ENCODE measurements around the gene SLC1A7. TPM values are rescaled to one million over a fixed set of nuclear protein-coding genes. Genes with fewer than 3 reads are reported as not detected.

The SLC1A7 gene
- polyA plus RNA-seq, 2 of the 4 experiments (the other 2 are of a cell fraction) = 0.04 to 0.12 TPM

DNA sequence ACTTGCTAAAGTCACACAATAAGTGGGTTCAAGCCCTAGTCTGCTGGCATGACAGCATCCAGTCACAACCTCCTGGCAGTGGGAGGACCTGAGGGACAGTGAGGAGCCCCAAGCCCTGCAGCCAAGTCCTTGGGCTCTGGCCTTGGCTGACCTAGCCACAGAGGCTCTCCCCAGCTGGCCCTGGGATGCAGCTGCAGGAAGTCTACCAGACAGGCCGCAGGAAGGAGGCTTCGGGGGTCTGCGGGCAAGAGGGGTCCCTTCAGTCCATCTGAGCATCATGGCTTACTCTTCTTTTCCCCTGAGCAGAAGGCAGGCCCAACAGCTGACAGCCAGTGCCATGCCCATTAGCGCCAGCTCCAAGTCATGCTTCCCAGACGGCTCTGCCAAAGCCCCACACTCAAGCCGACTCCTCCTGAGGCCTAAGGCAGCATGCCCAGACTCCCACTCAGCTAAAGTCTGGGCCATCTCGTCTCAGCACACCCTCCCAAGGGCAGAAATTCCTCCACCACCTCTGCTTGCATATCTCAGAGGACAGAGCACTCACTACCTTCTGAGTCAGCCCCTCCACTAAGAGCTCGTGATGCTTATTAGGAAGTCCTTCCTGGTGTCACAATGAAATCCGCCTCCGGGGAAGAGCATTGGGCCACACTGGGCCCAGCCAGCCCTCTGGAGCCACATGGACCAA, 20.1 kb downstream of the SLC1A7 start:
- no peak for ATAC-seq

DNA sequence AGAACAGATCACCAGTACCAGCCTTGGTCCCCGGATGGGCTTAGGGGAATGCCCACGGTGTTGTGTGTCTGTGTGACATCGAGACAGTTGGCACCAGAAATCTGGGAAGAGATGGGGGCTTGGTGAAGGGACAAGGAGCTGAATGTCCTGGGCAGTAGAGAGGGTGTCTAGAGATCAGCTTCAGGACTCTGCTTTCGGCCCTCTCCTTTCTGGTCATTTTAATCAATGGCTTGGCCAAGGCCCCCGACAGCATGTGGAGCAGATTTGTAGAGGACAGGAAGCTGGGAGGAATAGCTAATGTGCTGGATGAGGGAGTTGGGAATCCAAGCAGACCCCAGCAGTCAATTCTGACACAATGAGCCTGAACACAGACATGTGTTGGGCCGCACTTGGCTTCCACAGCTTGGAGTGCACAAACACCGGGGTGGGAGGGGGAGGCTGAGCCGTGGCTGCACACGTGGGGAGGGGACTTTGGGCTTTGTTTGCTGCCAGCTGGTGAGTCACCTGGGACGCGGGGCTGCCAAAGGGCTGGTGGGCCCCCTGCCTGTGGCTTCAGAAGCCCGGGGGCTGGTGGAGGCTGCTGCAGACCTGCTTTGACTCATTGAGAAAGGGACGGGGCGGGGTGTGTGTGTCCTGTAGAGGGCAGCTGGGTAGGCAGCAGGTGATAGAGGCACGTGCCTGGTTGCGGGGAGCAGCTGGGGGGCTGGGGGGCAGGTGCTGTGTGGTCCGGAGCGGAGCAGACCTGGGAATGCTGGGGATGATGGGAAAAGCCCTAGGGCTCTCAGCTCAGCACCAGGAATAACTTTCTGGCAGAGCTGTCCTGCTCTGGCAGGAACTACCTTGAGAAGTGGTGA, 20.9 kb downstream of the SLC1A7 start:
- peak overlapping the region; percentile 26; the same call in 2 of the 3 replicates for H3K4me2 ChIP-seq
- CTCF ChIA-PET = interaction anchor here (1.6 to 2.2 kb wide), 2 partner anchors 10 to 24 kb away, joined by 3 to 13 read pairs; no protein-coding TSS in a partner anchor
- H3K9me3 ChIP-seq = no peaks in the 10 kb centered on the region
- WGBS (ENCODE audit: missing lambda C conversion rate) = 62% methylated on average over 9 of the region's 18 CpGs
- TF ChIP-seq, protein P1, sequence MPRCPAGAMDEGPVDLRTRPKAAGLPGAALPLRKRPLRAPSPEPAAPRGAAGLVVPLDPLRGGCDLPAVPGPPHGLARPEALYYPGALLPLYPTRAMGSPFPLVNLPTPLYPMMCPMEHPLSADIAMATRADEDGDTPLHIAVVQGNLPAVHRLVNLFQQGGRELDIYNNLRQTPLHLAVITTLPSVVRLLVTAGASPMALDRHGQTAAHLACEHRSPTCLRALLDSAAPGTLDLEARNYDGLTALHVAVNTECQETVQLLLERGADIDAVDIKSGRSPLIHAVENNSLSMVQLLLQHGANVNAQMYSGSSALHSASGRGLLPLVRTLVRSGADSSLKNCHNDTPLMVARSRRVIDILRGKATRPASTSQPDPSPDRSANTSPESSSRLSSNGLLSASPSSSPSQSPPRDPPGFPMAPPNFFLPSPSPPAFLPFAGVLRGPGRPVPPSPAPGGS (IDR thresholded peaks at IDR 0.05) = no peak
- FAIRE-seq = no peak
- peak overlapping the region in 1 of 2 experiments; percentile 50; a peak in 2 of 6 replicates for H3K27ac ChIP-seq
- peaks cover 15% of the 10 kb centered on the region; the same call in 2 of the 3 replicates for H3K4me1 ChIP-seq
- POLR2A ChIA-PET = no interaction called here
- ATAC-seq = 0 out of 6 replicates have a peak, but pooled peaks of 1 of the 2 experiments have one; percentile 21
- DNase-seq (ENCODE audit: low read depth in 1 of 2, low spot score in 1 of 2) = no peak
- no peak overlapping the region for H3K4me3 ChIP-seq

More for the DNA sequence above, 20.1 kb downstream of the SLC1A7 start:
- H3K4me3 ChIP-seq = no peak overlapping the region
- ChIA-PET CTCF (interaction anchor here (1.6 to 2.2 kb wide), 2 partner anchors 9 to 23 kb away, joined by 3 to 13 read pairs; no protein-coding TSS in a partner anchor), POLR2A (no interaction called here)
- TF ChIP-seq FOXS1 (CRISPR knock-in tag; IDR thresholded peaks at IDR 0.05) = no peak
- TF ChIP-seq, protein P2, sequence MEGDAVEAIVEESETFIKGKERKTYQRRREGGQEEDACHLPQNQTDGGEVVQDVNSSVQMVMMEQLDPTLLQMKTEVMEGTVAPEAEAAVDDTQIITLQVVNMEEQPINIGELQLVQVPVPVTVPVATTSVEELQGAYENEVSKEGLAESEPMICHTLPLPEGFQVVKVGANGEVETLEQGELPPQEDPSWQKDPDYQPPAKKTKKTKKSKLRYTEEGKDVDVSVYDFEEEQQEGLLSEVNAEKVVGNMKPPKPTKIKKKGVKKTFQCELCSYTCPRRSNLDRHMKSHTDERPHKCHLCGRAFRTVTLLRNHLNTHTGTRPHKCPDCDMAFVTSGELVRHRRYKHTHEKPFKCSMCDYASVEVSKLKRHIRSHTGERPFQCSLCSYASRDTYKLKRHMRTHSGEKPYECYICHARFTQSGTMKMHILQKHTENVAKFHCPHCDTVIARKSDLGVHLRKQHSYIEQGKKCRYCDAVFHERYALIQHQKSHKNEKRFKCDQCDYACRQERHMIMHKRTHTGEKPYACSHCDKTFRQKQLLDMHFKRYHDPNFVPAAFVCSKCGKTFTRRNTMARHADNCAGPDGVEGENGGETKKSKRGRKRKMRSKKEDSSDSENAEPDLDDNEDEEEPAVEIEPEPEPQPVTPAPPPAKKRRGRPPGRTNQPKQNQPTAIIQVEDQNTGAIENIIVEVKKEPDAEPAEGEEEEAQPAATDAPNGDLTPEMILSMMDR (IDR thresholded peaks at IDR 0.05) = no peak
- no peak for TF ChIP-seq CHD2 (IDR thresholded peaks at IDR 0.05; ENCODE audit: low read length, partially characterized antibody)
- TF ChIP-seq JUNB (IDR thresholded peaks at IDR 0.05) = no peak
- TF ChIP-seq, protein P3, sequence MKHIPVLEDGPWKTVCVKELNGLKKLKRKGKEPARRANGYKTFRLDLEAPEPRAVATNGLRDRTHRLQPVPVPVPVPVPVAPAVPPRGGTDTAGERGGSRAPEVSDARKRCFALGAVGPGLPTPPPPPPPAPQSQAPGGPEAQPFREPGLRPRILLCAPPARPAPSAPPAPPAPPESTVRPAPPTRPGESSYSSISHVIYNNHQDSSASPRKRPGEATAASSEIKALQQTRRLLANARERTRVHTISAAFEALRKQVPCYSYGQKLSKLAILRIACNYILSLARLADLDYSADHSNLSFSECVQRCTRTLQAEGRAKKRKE (CRISPR knock-in tag; IDR thresholded peaks at IDR 0.05; ENCODE audit: low read depth) = no peak
- TF ChIP-seq, protein P4, sequence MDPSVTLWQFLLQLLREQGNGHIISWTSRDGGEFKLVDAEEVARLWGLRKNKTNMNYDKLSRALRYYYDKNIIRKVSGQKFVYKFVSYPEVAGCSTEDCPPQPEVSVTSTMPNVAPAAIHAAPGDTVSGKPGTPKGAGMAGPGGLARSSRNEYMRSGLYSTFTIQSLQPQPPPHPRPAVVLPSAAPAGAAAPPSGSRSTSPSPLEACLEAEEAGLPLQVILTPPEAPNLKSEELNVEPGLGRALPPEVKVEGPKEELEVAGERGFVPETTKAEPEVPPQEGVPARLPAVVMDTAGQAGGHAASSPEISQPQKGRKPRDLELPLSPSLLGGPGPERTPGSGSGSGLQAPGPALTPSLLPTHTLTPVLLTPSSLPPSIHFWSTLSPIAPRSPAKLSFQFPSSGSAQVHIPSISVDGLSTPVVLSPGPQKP (IDR thresholded peaks at IDR 0.05; ENCODE audit: low read depth, low read length) = no peak
- TF ChIP-seq CBX2 (IDR thresholded peaks at IDR 0.05; ENCODE audit: borderline replicate concordance, low read depth) = no peak
- no peak for TF ChIP-seq RAD21 (conservative IDR thresholded peaks at IDR 0.05 in 1 of 2, IDR thresholded peaks at IDR 0.05 in 1 of 2)
- no peak for TF ChIP-seq EHMT2 (IDR thresholded peaks at IDR 0.05; ENCODE audit: low read depth)
- TF ChIP-seq, protein P5, sequence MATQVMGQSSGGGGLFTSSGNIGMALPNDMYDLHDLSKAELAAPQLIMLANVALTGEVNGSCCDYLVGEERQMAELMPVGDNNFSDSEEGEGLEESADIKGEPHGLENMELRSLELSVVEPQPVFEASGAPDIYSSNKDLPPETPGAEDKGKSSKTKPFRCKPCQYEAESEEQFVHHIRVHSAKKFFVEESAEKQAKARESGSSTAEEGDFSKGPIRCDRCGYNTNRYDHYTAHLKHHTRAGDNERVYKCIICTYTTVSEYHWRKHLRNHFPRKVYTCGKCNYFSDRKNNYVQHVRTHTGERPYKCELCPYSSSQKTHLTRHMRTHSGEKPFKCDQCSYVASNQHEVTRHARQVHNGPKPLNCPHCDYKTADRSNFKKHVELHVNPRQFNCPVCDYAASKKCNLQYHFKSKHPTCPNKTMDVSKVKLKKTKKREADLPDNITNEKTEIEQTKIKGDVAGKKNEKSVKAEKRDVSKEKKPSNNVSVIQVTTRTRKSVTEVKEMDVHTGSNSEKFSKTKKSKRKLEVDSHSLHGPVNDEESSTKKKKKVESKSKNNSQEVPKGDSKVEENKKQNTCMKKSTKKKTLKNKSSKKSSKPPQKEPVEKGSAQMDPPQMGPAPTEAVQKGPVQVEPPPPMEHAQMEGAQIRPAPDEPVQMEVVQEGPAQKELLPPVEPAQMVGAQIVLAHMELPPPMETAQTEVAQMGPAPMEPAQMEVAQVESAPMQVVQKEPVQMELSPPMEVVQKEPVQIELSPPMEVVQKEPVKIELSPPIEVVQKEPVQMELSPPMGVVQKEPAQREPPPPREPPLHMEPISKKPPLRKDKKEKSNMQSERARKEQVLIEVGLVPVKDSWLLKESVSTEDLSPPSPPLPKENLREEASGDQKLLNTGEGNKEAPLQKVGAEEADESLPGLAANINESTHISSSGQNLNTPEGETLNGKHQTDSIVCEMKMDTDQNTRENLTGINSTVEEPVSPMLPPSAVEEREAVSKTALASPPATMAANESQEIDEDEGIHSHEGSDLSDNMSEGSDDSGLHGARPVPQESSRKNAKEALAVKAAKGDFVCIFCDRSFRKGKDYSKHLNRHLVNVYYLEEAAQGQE (IDR thresholded peaks at IDR 0.05) = no peak
- TF ChIP-seq NPAS2 (CRISPR knock-in tag; IDR thresholded peaks at IDR 0.05; ENCODE audit: borderline replicate concordance) = no peak
- no peak for TF ChIP-seq NFE2L2 (conservative IDR thresholded peaks at IDR 0.05; ENCODE audit: low read length)
- FAIRE-seq (no peak), DNase-seq (ENCODE audit: low read depth in 1 of 2, low spot score in 1 of 2) (no peak)
- H3K27ac ChIP-seq = peak overlapping the region in 1 of 2 experiments; percentile 54; a peak in 3 of 6 replicates
- H3K4me2 ChIP-seq = peak overlapping the region; percentile 26; the same call in 1 of the 3 replicates
- peaks cover 15% of the 10 kb centered on the region; the same call in 2 of the 3 replicates for H3K4me1 ChIP-seq
- WGBS (ENCODE audit: missing lambda C conversion rate) = 89% methylated on average over 4 of the region's 10 CpGs
- H3K9me3 ChIP-seq = no peaks in the 10 kb centered on the region

Data from A549 (cell line).